Frontal cortex (tissue), 1 donor: ENCODE data around the gene USP17L17. TPM values are rescaled to one million over a fixed set of nuclear protein-coding genes. Genes with fewer than 3 reads are reported as not detected.

Experiments used
- total RNA-seq: library from RNA; depleted of rRNA; stranded (reverse); fragments of >200 nt; gene quantifications from one replicate; pipeline ENCODE4 v1.2.3, GENCODE V29; 2014

USP17L17 gene
- total RNA-seq, 1 donor from 2014 or later, result not detected

Other genes with a start within 250 kb of the USP17L17 start
- gene FAM90A26, start 73.5 kb upstream of the USP17L17 start, total RNA-seq, result not detected
- not detected for gene USP17L10, start 33.2 kb upstream of the USP17L17 start, total RNA-seq
- gene USP17L11, start 28.5 kb upstream of the USP17L17 start, total RNA-seq, result not detected
- not detected for gene USP17L12, start 23.7 kb upstream of the USP17L17 start, total RNA-seq
- gene USP17L13, start 19.0 kb upstream of the USP17L17 start, total RNA-seq, result not detected
- not detected for gene USP17L15, start 9.5 kb upstream of the USP17L17 start, total RNA-seq
- gene USP17L18, start 4.8 kb downstream of the USP17L17 start, total RNA-seq, result not detected
- gene USP17L19, start 9.5 kb downstream of the USP17L17 start, total RNA-seq, result not detected
- gene USP17L20, start 14.2 kb downstream of the USP17L17 start, total RNA-seq, result not detected
- not detected for gene USP17L21, start 19.0 kb downstream of the USP17L17 start, total RNA-seq
- gene USP17L22, start 23.7 kb downstream of the USP17L17 start, total RNA-seq, result not detected
- gene USP17L24, start 81.3 kb downstream of the USP17L17 start, total RNA-seq, result not detected
- not detected for gene USP17L25, start 86.0 kb downstream of the USP17L17 start, total RNA-seq
- not detected for gene USP17L26, start 90.8 kb downstream of the USP17L17 start, total RNA-seq
- gene USP17L5, start 95.5 kb downstream of the USP17L17 start, total RNA-seq, result not detected
- gene USP17L27, start 100.3 kb downstream of the USP17L17 start, total RNA-seq, result not detected
- gene USP17L28, start 105.0 kb downstream of the USP17L17 start, total RNA-seq, result not detected
- gene USP17L29, start 109.8 kb downstream of the USP17L17 start, total RNA-seq, result not detected
- gene USP17L30, start 119.2 kb downstream of the USP17L17 start, total RNA-seq, result not detected
- not detected for gene DEFB131A, start 200.5 kb downstream of the USP17L17 start, total RNA-seq